Liver (tissue), 3 donors: Measurements from ENCODE around the gene ATPAF1.

Source experiments
- HNF4A ChIP-seq, 2 donors: conservative IDR thresholded peaks; 2 replicates each; pipeline ENCODE4 v1.6.1; 2016; ENCODE audit warnings: antibody characterized with exemption in 2 of 2, mild to moderate bottlenecking in 2 of 2
- TAF1 ChIP-seq: conservative IDR thresholded peaks from 2 replicates; pipeline ENCODE4 v1.6.1; 2016; ENCODE audit warnings: antibody characterized with exemption, mild to moderate bottlenecking
- TF ChIP-seq, protein P1 (sequence below): fragments of 150-350 bp; IDR thresholded peaks from 2 replicates; pipeline ENCODE4 v1.5.1; 2017; ENCODE audit warnings: improper control_type of control experiment, low read depth, low read length; ENCODE audit not compliant: missing input control
- TF ChIP-seq, protein P2 (sequence below): IDR thresholded peaks from 2 replicates; pipeline ENCODE4 v1.6.1; 2016; ENCODE audit warnings: antibody characterized with exemption, mild to moderate bottlenecking
- TF ChIP-seq, protein P3 (sequence below): IDR thresholded peaks from 2 replicates; pipeline ENCODE4 v1.6.1; 2016; ENCODE audit warnings: antibody characterized with exemption
- donor health status: healthy.
- donor health status: healthy.

DNA sequence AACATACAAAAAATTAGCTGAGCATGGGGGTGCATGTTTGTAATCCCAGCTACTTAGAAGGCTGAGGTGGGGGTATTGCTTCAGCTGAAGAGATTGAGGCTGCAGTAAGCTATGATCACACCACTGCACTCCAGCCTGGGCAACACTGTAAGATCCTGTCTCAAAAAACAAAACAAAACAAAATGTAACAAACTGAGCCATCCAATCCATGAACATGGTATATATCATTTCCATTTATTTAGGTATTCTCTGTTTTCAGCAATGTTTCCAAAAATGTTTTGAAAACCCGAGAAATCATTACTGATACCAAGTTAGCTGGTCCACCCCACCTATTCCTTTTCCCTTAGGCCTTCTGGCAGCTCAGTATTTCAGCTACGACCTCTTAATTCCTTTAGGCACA lies 18.4 kb downstream of the ATPAF1 start:
- no peak for TF ChIP-seq TAF1
- TF ChIP-seq, protein P1, sequence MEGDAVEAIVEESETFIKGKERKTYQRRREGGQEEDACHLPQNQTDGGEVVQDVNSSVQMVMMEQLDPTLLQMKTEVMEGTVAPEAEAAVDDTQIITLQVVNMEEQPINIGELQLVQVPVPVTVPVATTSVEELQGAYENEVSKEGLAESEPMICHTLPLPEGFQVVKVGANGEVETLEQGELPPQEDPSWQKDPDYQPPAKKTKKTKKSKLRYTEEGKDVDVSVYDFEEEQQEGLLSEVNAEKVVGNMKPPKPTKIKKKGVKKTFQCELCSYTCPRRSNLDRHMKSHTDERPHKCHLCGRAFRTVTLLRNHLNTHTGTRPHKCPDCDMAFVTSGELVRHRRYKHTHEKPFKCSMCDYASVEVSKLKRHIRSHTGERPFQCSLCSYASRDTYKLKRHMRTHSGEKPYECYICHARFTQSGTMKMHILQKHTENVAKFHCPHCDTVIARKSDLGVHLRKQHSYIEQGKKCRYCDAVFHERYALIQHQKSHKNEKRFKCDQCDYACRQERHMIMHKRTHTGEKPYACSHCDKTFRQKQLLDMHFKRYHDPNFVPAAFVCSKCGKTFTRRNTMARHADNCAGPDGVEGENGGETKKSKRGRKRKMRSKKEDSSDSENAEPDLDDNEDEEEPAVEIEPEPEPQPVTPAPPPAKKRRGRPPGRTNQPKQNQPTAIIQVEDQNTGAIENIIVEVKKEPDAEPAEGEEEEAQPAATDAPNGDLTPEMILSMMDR, result no peak
- TF ChIP-seq, protein P2, sequence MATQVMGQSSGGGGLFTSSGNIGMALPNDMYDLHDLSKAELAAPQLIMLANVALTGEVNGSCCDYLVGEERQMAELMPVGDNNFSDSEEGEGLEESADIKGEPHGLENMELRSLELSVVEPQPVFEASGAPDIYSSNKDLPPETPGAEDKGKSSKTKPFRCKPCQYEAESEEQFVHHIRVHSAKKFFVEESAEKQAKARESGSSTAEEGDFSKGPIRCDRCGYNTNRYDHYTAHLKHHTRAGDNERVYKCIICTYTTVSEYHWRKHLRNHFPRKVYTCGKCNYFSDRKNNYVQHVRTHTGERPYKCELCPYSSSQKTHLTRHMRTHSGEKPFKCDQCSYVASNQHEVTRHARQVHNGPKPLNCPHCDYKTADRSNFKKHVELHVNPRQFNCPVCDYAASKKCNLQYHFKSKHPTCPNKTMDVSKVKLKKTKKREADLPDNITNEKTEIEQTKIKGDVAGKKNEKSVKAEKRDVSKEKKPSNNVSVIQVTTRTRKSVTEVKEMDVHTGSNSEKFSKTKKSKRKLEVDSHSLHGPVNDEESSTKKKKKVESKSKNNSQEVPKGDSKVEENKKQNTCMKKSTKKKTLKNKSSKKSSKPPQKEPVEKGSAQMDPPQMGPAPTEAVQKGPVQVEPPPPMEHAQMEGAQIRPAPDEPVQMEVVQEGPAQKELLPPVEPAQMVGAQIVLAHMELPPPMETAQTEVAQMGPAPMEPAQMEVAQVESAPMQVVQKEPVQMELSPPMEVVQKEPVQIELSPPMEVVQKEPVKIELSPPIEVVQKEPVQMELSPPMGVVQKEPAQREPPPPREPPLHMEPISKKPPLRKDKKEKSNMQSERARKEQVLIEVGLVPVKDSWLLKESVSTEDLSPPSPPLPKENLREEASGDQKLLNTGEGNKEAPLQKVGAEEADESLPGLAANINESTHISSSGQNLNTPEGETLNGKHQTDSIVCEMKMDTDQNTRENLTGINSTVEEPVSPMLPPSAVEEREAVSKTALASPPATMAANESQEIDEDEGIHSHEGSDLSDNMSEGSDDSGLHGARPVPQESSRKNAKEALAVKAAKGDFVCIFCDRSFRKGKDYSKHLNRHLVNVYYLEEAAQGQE, result no peak
- TF ChIP-seq, protein P3, sequence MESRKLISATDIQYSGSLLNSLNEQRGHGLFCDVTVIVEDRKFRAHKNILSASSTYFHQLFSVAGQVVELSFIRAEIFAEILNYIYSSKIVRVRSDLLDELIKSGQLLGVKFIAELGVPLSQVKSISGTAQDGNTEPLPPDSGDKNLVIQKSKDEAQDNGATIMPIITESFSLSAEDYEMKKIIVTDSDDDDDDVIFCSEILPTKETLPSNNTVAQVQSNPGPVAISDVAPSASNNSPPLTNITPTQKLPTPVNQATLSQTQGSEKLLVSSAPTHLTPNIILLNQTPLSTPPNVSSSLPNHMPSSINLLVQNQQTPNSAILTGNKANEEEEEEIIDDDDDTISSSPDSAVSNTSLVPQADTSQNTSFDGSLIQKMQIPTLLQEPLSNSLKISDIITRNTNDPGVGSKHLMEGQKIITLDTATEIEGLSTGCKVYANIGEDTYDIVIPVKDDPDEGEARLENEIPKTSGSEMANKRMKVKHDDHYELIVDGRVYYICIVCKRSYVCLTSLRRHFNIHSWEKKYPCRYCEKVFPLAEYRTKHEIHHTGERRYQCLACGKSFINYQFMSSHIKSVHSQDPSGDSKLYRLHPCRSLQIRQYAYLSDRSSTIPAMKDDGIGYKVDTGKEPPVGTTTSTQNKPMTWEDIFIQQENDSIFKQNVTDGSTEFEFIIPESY, result no peak
- TF ChIP-seq HNF4A (conservative IDR thresholded peaks at IDR 0.05), result no peak
